CD4-positive, alpha-beta T cell treated with Interleukin-2 at 100 ng/mL for 4 hours (primary cell): ENCODE data around the gene SLC25A21.
"Not testable (repeated sequence)": the region's sequence is repeated elsewhere in the genome, so short reads cannot be mapped to it uniquely, and the experiment has no call there.

Experiments
- DNase-seq: peaks from one replicate; pipeline ENCODE4 v3.0.0-alpha.2; 2020; ENCODE audit warnings: low spot score

The SLC25A21 gene

GRCh38 chr14:36707570-36707969 is 464.8 kb downstream of the SLC25A21 start:
- DNase-seq: no peak

- no peak for DNase-seq
Observed at GRCh38 chr14:36702474-36702873, 469.9 kb downstream of the SLC25A21 start.

- no peak for DNase-seq
Observed at GRCh38 chr14:36701132-36701531, 471.3 kb downstream of the SLC25A21 start.

- DNase-seq: no peak
Observed at GRCh38 chr14:36700651-36701050, 471.8 kb downstream of the SLC25A21 start.

- DNase-seq: not testable (repeated sequence)
Observed at GRCh38 chr14:36699420-36699819, 473.0 kb downstream of the SLC25A21 start.

- no peak for DNase-seq
Observed at GRCh38 chr14:36690311-36691040, 481.9 kb downstream of the SLC25A21 start.

- DNase-seq: no peak
Observed at GRCh38 chr14:36684946-36685345, 487.5 kb downstream of the SLC25A21 start.

GRCh38 chr14:36683083-36683724 is 489.2 kb downstream of the SLC25A21 start:
- DNase-seq: no peak

- DNase-seq: no peak
Observed at GRCh38 chr14:36682338-36682737, 490.1 kb downstream of the SLC25A21 start.

GRCh38 chr14:36676236-36676635 is 496.2 kb downstream of the SLC25A21 start:
- DNase-seq: no peak

GRCh38 chr14:36675581-36675980 is 496.8 kb downstream of the SLC25A21 start:
- no peak for DNase-seq

- no peak for DNase-seq
Observed at GRCh38 chr14:36674659-36675058, 497.7 kb downstream of the SLC25A21 start.

- no peak for DNase-seq
Observed at GRCh38 chr14:36672095-36672494, 500.3 kb downstream of the SLC25A21 start.

GRCh38 chr14:36671149-36671548 is 501.3 kb downstream of the SLC25A21 start:
- DNase-seq: no peak

- DNase-seq: no peak
Observed at GRCh38 chr14:36667679-36668078, 504.7 kb downstream of the SLC25A21 start.

- DNase-seq: no peak
Observed at GRCh38 chr14:36666416-36667206, 505.8 kb downstream of the SLC25A21 start.

- no peak for DNase-seq
Observed at GRCh38 chr14:36665887-36666415, 506.5 kb downstream of the SLC25A21 start.

GRCh38 chr14:36664322-36665193 is 507.8 kb downstream of the SLC25A21 start:
- DNase-seq: no peak

GRCh38 chr14:36663404-36664321 is 508.7 kb downstream of the SLC25A21 start:
- no peak for DNase-seq
